ENCODE results near the gene DPH5.

DPH5 gene

DNA sequence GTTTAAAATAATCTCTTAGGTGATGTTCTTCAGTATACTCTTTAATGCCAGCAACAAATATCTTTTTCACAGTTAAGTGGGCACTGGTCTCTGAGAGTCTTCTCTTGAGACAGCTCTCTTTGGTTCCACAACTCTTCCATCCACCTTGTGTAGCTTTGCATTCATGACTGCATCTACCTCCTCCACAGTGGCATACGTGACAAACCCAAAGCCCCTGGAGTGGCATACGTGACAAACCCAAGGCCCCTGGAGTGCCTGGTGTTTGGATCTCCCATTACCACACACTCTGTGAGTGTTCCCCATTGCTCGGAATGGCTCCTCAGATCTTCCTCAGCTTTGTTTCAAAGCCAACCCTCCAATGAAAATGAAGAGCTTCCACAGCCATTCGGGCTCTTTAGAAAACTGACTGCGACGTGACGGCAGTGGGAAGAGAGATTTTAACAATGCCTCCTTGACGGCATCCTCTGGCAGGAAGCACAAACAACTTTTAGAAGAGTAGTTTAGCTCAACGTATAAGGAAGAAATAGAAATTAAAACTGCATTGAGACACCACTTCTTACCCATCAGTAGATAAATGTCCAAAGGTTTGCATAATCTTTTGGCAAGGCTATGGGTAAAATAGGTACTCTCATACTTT lies 83.9 kb downstream of the DPH5 start:
- no peak for TF ChIP-seq EZH2phosphoT487 (IDR thresholded peaks at IDR 0.05; ENCODE audit: borderline replicate concordance)
- TF ChIP-seq, protein P1, sequence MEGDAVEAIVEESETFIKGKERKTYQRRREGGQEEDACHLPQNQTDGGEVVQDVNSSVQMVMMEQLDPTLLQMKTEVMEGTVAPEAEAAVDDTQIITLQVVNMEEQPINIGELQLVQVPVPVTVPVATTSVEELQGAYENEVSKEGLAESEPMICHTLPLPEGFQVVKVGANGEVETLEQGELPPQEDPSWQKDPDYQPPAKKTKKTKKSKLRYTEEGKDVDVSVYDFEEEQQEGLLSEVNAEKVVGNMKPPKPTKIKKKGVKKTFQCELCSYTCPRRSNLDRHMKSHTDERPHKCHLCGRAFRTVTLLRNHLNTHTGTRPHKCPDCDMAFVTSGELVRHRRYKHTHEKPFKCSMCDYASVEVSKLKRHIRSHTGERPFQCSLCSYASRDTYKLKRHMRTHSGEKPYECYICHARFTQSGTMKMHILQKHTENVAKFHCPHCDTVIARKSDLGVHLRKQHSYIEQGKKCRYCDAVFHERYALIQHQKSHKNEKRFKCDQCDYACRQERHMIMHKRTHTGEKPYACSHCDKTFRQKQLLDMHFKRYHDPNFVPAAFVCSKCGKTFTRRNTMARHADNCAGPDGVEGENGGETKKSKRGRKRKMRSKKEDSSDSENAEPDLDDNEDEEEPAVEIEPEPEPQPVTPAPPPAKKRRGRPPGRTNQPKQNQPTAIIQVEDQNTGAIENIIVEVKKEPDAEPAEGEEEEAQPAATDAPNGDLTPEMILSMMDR (conservative IDR thresholded peaks at IDR 0.05; ENCODE audit: low read length) = no peak
- no peak overlapping the region for H3K4me2 ChIP-seq (ENCODE audit: low read depth, low read length, poor library complexity, severe bottlenecking)

DNA sequence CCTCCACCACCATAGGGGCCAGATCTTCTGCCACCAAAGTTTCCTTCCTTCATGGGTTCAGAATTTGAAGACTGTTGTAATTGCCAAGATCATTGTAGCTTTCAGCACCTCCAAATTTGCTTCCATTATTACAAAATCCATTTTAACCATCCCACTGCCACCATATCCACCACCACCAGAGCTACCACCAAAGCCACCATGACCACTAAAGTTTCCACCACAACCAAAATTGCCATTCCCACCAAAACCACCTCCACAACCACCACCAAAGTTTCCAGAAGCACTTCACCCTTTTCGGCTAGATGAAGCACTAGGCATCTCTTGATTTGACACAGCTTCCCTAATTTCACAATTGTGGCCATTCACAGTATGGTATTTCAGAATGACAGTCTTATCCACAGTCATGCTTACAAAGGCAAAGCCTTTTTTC lies 84.5 kb downstream of the DPH5 start:
- Histone ChIP-seq H3F3A (ENCODE audit: low read depth) (no peaks in the 10 kb centered on the region), H2AFZ (ENCODE audit: low read length) (no peak overlapping the region), H4K20me1 (ENCODE audit: insufficient read depth, low read length, poor library complexity, severe bottlenecking) (no peaks in the 10 kb centered on the region), H3K4me3 (ENCODE audit: low read length, poor library complexity, severe bottlenecking) (no peak overlapping the region), H3K4me2 (ENCODE audit: low read depth, low read length, poor library complexity, severe bottlenecking) (no peak overlapping the region), H3K79me2 (ENCODE audit: insufficient read depth, low read length) (no peaks in the 10 kb centered on the region), H3K4me1 (ENCODE audit: insufficient read depth, low read length, poor library complexity, severe bottlenecking) (no peaks in the 10 kb centered on the region), H3K9me2 (replicated peaks; ENCODE audit: low read depth, low read length) (no peaks in the 10 kb centered on the region), H3K36me3 (ENCODE audit: insufficient read depth, low read length) (peaks cover 33% of the 10 kb centered on the region; the same call in 1 of the 2 replicates), H3K9ac (ENCODE audit: low read depth, low read length, poor library complexity, severe bottlenecking) (no peak overlapping the region), H3K27me3 (ENCODE audit: insufficient read depth, low read length, poor library complexity, severe bottlenecking) (no peaks in the 10 kb centered on the region), H3K9me3 (ENCODE audit: insufficient read depth, low read depth, low read length) (no peaks in the 10 kb centered on the region)
- no peak for TF ChIP-seq EZH2phosphoT487 (IDR thresholded peaks at IDR 0.05; ENCODE audit: borderline replicate concordance)
- TF ChIP-seq, protein P1 (conservative IDR thresholded peaks at IDR 0.05; ENCODE audit: low read length) = no peak

More for the DNA sequence above, 83.9 kb downstream of the DPH5 start:
- Histone ChIP-seq H3K79me2 (ENCODE audit: insufficient read depth, low read length) (no peaks in the 10 kb centered on the region), H3K9me3 (ENCODE audit: insufficient read depth, low read depth, low read length) (no peaks in the 10 kb centered on the region), H3K4me1 (ENCODE audit: insufficient read depth, low read length, poor library complexity, severe bottlenecking) (no peaks in the 10 kb centered on the region), H3K9ac (ENCODE audit: low read depth, low read length, poor library complexity, severe bottlenecking) (no peak overlapping the region), H2AFZ (ENCODE audit: low read length) (no peak overlapping the region), H3F3A (ENCODE audit: low read depth) (no peaks in the 10 kb centered on the region), H3K27me3 (ENCODE audit: insufficient read depth, low read length, poor library complexity, severe bottlenecking) (no peaks in the 10 kb centered on the region), H3K9me2 (replicated peaks; ENCODE audit: low read depth, low read length) (no peaks in the 10 kb centered on the region), H3K4me3 (ENCODE audit: low read length, poor library complexity, severe bottlenecking) (no peak overlapping the region), H3K36me3 (ENCODE audit: insufficient read depth, low read length) (peaks cover 30% of the 10 kb centered on the region; the same call in 1 of the 2 replicates), H4K20me1 (ENCODE audit: insufficient read depth, low read length, poor library complexity, severe bottlenecking) (no peaks in the 10 kb centered on the region)
